Limb (tissue), 2 donors: ENCODE measurements around the gene TEAD3.

Source experiments
- DNase-seq, 2 donors: peaks; one replicate each; pipeline ENCODE4 v3.0.0-alpha.2; 2016; ENCODE audit errors: extremely low spot score in 2 of 2

The TEAD3 gene

GRCh38 chr6:35476004-35476403 lies 20.9 kb downstream of the TEAD3 start:
- DNase-seq: peak in 1 of 2 donors; percentile 29

GRCh38 chr6:35475573-35475972 lies 21.3 kb downstream of the TEAD3 start:
- no peak for DNase-seq

GRCh38 chr6:35474942-35475570 lies 21.8 kb downstream of the TEAD3 start:
- DNase-seq: no peak

- DNase-seq: no peak
Observed at GRCh38 chr6:35474131-35474941, 22.5 kb downstream of the TEAD3 start.

- DNase-seq: no peak
Observed at GRCh38 chr6:35473850-35474130, 23.1 kb downstream of the TEAD3 start.

GRCh38 chr6:35473075-35473849 lies 23.6 kb downstream of the TEAD3 start:
- DNase-seq: no peak

GRCh38 chr6:35471836-35472345 lies 25.0 kb downstream of the TEAD3 start:
- DNase-seq: no peak

GRCh38 chr6:35470663-35471120 lies 26.2 kb downstream of the TEAD3 start:
- DNase-seq: no peak

- DNase-seq: no peak
Observed at GRCh38 chr6:35469751-35470662, 26.9 kb downstream of the TEAD3 start.

- no peak for DNase-seq
Observed at GRCh38 chr6:35468980-35469750, 27.7 kb downstream of the TEAD3 start.

GRCh38 chr6:35468181-35468979 lies 28.5 kb downstream of the TEAD3 start, which contains the start of gene RPL10A:
TSS of gene RPL10A (plus strand) at chr6:35468401. CDS start at chr6:35468435, 34 bp downstream.
- DNase-seq: peak; percentile 95 to 98

- no peak for DNase-seq
Observed at GRCh38 chr6:35465646-35466045, 31.2 kb downstream of the TEAD3 start.

- no peak for DNase-seq
Observed at GRCh38 chr6:35463292-35463691, 33.6 kb downstream of the TEAD3 start.

GRCh38 chr6:35461270-35461669 lies 35.6 kb downstream of the TEAD3 start:
- DNase-seq: no peak

GRCh38 chr6:35457907-35458306 lies 39.0 kb downstream of the TEAD3 start:
- no peak for DNase-seq

- DNase-seq: no peak
Observed at GRCh38 chr6:35454391-35455110, 42.3 kb downstream of the TEAD3 start.

GRCh38 chr6:35453236-35453635 lies 43.6 kb downstream of the TEAD3 start:
- no peak for DNase-seq

- DNase-seq: peak; percentile 91 to 99
Observed at GRCh38 chr6:35452183-35453090, 44.4 kb downstream of the TEAD3 start, which contains the start of gene FANCE. TSS of gene FANCE (plus strand) at chr6:35452338. CDS start at chr6:35452546, 208 bp downstream.
